Measurements from ENCODE around the gene FRAS1.

FRAS1 gene

DNA sequence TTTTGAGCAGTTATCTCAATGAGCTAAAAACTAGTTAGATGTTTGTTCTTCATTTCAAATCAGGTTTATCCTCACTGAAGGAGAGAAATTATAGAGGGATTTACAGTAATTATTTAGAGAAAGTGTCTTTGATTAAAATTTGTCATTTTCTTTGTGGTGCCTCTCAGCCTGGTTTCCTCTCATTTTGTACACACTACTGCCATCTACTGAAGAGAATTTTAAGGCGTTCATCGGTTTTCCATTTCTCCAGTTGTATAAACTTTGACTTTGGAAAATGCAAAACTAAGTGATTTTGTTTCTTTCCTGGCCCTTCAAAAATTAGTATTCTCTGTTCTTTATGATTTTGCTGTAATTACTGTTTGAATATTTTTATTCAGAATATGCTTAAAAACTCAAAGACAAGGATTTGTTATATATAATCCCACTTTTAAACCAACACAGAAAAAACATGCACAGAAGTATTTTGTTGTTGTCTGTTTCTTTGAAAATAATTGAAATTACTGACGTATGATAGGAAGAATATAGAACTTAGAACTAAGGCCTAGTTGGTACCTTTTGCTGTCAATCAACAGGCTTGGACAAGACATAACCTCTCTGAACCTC lies 460.0 kb downstream of the FRAS1 start:
- Histone ChIP-seq H2AFZ (ENCODE audit: low read depth, low read length) (no peak overlapping the region), H3K36me3 (ENCODE audit: insufficient read depth, low read length) (no peaks in the 10 kb centered on the region)

GRCh38 chr4:78518561-78518960 lies 461.4 kb downstream of the FRAS1 start:
- Histone ChIP-seq H3K4me3 (ENCODE audit: low read length) (no peak overlapping the region), H3K27me3 (ENCODE audit: insufficient read depth, low read length) (no peaks in the 10 kb centered on the region), H3K4me1 (ENCODE audit: insufficient read depth, low read length) (no peaks in the 10 kb centered on the region), H2AFZ (ENCODE audit: low read depth, low read length) (no peak overlapping the region), H3K36me3 (ENCODE audit: insufficient read depth, low read length) (no peaks in the 10 kb centered on the region), H3K9me3 (ENCODE audit: low read length) (no peaks in the 10 kb centered on the region)

More for the DNA sequence above, 460.0 kb downstream of the FRAS1 start:
- Histone ChIP-seq H3K27me3 (ENCODE audit: insufficient read depth, low read length) (no peaks in the 10 kb centered on the region), H3K4me1 (ENCODE audit: insufficient read depth, low read length) (no peaks in the 10 kb centered on the region), H3K9me3 (ENCODE audit: low read length) (no peaks in the 10 kb centered on the region), H3K4me3 (ENCODE audit: low read length) (no peak overlapping the region)

GRCh38 chr4:78519962-78520361 lies 462.8 kb downstream of the FRAS1 start:
- Histone ChIP-seq H3K9me3 (ENCODE audit: low read length) (no peaks in the 10 kb centered on the region), H2AFZ (ENCODE audit: low read depth, low read length) (no peak overlapping the region), H3K4me1 (ENCODE audit: insufficient read depth, low read length) (no peaks in the 10 kb centered on the region), H3K4me3 (ENCODE audit: low read length) (no peak overlapping the region), H3K36me3 (ENCODE audit: insufficient read depth, low read length) (no peaks in the 10 kb centered on the region), H3K27me3 (ENCODE audit: insufficient read depth, low read length) (no peaks in the 10 kb centered on the region)

- Histone ChIP-seq H3K4me1 (ENCODE audit: insufficient read depth, low read length) (no peaks in the 10 kb centered on the region), H3K9me3 (ENCODE audit: low read length) (no peaks in the 10 kb centered on the region), H3K4me3 (ENCODE audit: low read length) (no peak overlapping the region), H2AFZ (ENCODE audit: low read depth, low read length) (no peak overlapping the region), H3K27me3 (ENCODE audit: insufficient read depth, low read length) (no peaks in the 10 kb centered on the region), H3K36me3 (ENCODE audit: insufficient read depth, low read length) (no peaks in the 10 kb centered on the region)
Measured at GRCh38 chr4:78520808-78521226, 463.7 kb downstream of the FRAS1 start.

GRCh38 chr4:78524009-78524408 lies 466.9 kb downstream of the FRAS1 start:
- Histone ChIP-seq H3K27me3 (ENCODE audit: insufficient read depth, low read length) (no peaks in the 10 kb centered on the region), H2AFZ (ENCODE audit: low read depth, low read length) (no peak overlapping the region), H3K36me3 (ENCODE audit: insufficient read depth, low read length) (no peaks in the 10 kb centered on the region), H3K9me3 (ENCODE audit: low read length) (no peaks in the 10 kb centered on the region), H3K4me1 (ENCODE audit: insufficient read depth, low read length) (no peaks in the 10 kb centered on the region), H3K4me3 (ENCODE audit: low read length) (no peak overlapping the region)

- Histone ChIP-seq H3K9me3 (ENCODE audit: low read length) (no peaks in the 10 kb centered on the region), H2AFZ (ENCODE audit: low read depth, low read length) (no peak overlapping the region), H3K36me3 (ENCODE audit: insufficient read depth, low read length) (no peaks in the 10 kb centered on the region), H3K27me3 (ENCODE audit: insufficient read depth, low read length) (no peaks in the 10 kb centered on the region), H3K4me1 (ENCODE audit: insufficient read depth, low read length) (no peaks in the 10 kb centered on the region), H3K4me3 (ENCODE audit: low read length) (no peak overlapping the region)
Measured at GRCh38 chr4:78525559-78525958, 468.4 kb downstream of the FRAS1 start.

DNA sequence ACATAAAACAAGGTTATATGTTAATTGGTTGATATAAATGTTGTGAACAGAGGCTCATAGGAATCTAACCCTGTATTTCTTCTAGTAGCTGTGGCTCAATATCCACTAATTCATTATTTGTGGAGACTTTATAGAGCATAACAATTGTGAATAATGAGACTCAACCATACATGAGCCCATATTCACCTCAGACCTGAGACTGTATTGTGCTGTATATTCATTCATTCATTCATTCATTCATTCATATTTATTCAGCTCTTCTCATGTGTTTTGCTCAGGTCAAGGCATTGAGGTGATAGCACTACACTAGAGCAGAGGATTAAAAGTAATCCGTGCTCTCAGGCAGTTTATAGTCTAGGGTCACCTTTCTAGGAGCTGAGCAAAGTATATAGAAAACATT lies 470.0 kb downstream of the FRAS1 start:
- Histone ChIP-seq H3K36me3 (ENCODE audit: insufficient read depth, low read length) (no peaks in the 10 kb centered on the region), H3K9me3 (ENCODE audit: low read length) (no peaks in the 10 kb centered on the region), H3K4me3 (ENCODE audit: low read length) (no peak overlapping the region), H3K4me1 (ENCODE audit: insufficient read depth, low read length) (no peaks in the 10 kb centered on the region), H3K27me3 (ENCODE audit: insufficient read depth, low read length) (no peaks in the 10 kb centered on the region), H2AFZ (ENCODE audit: low read depth, low read length) (no peak overlapping the region)

DNA sequence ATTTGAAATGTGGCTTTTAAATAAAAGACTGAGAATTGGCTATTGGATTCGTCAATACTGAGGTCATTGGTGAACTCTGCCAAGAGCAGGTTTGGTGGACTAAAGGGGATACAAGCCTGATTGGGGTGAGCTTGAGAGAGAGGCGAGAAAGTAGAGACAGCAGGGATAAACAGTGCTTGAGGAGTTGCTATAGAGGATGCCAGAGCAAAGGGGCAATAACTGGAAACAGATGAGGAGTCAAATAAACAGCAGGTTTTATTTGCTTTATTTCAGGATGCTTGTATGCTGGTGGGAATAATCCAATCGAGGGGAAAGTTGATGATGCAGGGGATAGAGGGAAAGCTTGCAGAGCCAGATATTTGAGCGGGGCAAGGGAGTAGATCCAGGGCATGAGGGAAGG lies 470.4 kb downstream of the FRAS1 start:
- Histone ChIP-seq H3K36me3 (ENCODE audit: insufficient read depth, low read length) (no peaks in the 10 kb centered on the region), H2AFZ (ENCODE audit: low read depth, low read length) (no peak overlapping the region), H3K4me1 (ENCODE audit: insufficient read depth, low read length) (no peaks in the 10 kb centered on the region), H3K9me3 (ENCODE audit: low read length) (no peaks in the 10 kb centered on the region), H3K4me3 (ENCODE audit: low read length) (no peak overlapping the region), H3K27me3 (ENCODE audit: insufficient read depth, low read length) (no peaks in the 10 kb centered on the region)

GRCh38 chr4:78528327-78528726 lies 471.2 kb downstream of the FRAS1 start:
- Histone ChIP-seq H3K9me3 (ENCODE audit: low read length) (no peaks in the 10 kb centered on the region), H2AFZ (ENCODE audit: low read depth, low read length) (no peak overlapping the region), H3K27me3 (ENCODE audit: insufficient read depth, low read length) (no peaks in the 10 kb centered on the region), H3K4me3 (ENCODE audit: low read length) (no peak overlapping the region), H3K36me3 (ENCODE audit: insufficient read depth, low read length) (no peaks in the 10 kb centered on the region), H3K4me1 (ENCODE audit: insufficient read depth, low read length) (no peaks in the 10 kb centered on the region)

- no peaks in the 10 kb centered on the region for H3K27me3 ChIP-seq (ENCODE audit: insufficient read depth, low read length)
- no peaks in the 10 kb centered on the region for H3K36me3 ChIP-seq (ENCODE audit: insufficient read depth, low read length)
Measured at GRCh38 chr4:78529569-78530209, 472.6 kb downstream of the FRAS1 start.

DNA sequence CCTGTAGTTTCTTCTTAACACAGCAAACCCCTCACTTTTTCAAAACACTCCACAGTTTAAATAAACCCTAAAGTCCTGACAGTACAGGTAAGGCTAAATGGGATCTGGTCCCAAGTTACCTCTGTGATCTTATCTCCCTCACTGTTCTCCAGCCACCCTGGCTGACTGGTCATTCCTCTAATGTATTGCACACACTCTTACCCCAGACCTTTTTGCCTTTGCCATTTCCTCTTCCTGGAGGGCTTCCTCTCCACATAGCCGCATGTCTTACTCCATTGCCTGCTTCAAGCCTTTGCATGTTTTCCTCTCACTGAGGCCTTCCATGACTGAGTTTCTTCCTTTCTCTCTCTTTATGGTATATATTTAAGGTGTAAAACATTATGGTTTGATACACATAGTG lies 474.9 kb downstream of the FRAS1 start:
- H3K27me3 ChIP-seq (ENCODE audit: insufficient read depth, low read length), result no peaks in the 10 kb centered on the region
- no peaks in the 10 kb centered on the region for H3K9me3 ChIP-seq (ENCODE audit: low read length)
- H3K4me1 ChIP-seq (ENCODE audit: insufficient read depth, low read length), result peaks cover 7% of the 10 kb centered on the region
- H3K4me3 ChIP-seq (ENCODE audit: low read length), result no peak overlapping the region
- H2AFZ ChIP-seq (ENCODE audit: low read depth, low read length), result no peak overlapping the region
- no peaks in the 10 kb centered on the region for H3K36me3 ChIP-seq (ENCODE audit: insufficient read depth, low read length)

More at GRCh38 chr4:78529569-78530209, 472.6 kb downstream of the FRAS1 start:
- Histone ChIP-seq H3K9me3 (ENCODE audit: low read length) (no peaks in the 10 kb centered on the region), H3K4me1 (ENCODE audit: insufficient read depth, low read length) (peaks cover 7% of the 10 kb centered on the region), H2AFZ (ENCODE audit: low read depth, low read length) (no peak overlapping the region), H3K4me3 (ENCODE audit: low read length) (no peak overlapping the region)

DNA sequence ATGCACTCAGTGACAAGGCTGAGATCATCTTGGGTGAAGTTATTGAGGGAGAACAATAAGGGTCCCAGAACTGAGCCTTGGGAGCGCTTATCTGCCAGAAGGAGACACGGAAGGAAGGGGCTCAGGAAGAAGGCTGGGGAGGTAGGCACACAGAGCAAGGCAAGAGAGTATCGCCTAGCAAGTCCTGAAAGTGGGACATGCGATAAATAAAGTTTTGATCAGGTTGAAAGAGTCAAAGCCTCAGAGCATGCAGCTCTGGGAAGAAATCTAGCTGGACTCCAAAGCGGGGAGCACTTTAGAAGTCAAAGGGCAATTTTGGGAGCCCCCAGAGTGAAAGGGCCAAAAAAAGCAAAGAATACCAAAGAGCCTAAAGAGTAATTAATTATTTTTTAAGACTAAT lies 476.7 kb downstream of the FRAS1 start:
- Histone ChIP-seq H3K4me3 (ENCODE audit: low read length) (no peak overlapping the region), H3K27me3 (ENCODE audit: insufficient read depth, low read length) (no peaks in the 10 kb centered on the region), H2AFZ (ENCODE audit: low read depth, low read length) (no peak overlapping the region), H3K9me3 (ENCODE audit: low read length) (no peaks in the 10 kb centered on the region), H3K4me1 (ENCODE audit: insufficient read depth, low read length) (peaks cover 7% of the 10 kb centered on the region), H3K36me3 (ENCODE audit: insufficient read depth, low read length) (no peaks in the 10 kb centered on the region)

DNA sequence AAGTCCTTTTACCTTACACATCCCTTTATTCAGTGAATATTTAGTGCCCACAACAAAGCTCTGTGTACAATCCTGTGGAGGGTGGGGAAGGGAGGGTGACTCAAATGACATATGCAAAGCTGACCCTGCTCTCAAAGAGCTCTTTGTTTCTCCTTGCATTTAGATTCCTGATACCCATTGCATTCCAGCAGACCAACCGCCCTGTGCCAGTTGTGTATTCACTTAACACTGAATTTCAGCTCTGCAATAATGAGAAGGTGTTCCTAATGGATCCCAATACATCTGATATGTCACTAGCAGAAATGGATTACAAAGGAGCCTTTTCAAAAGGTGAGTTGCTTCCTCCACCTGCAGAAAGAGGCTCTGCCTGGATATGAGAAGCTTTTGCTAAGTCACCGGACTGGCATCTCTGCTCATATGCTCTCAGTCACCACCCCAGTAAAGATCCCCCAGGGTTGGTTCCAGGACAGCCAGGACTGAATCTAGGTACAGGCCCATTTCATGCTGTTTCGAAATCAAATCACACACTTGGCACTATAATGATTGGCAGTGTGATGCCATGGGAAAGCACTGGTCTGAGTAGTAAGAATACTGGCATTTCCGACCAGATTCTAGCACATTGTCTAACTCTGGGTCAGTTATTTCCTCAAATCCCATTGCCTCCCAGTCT lies 477.3 kb downstream of the FRAS1 start:
- Histone ChIP-seq H3K27me3 (ENCODE audit: insufficient read depth, low read length) (no peaks in the 10 kb centered on the region), H3K36me3 (ENCODE audit: insufficient read depth, low read length) (no peaks in the 10 kb centered on the region), H3K4me3 (ENCODE audit: low read length) (no peak overlapping the region), H2AFZ (ENCODE audit: low read depth, low read length) (no peak overlapping the region), H3K9me3 (ENCODE audit: low read length) (no peaks in the 10 kb centered on the region), H3K4me1 (ENCODE audit: insufficient read depth, low read length) (peaks cover 7% of the 10 kb centered on the region)

All from neuron (in vitro differentiated cells).